ENCODE results near the gene NMNAT3.

- no peak for TF ChIP-seq CREB5 (CRISPR knock-in tag; IDR thresholded peaks at IDR 0.05; ENCODE audit: low read depth)
- no peak for TF ChIP-seq PPARA (CRISPR knock-in tag; IDR thresholded peaks at IDR 0.05; ENCODE audit: borderline replicate concordance)
- TF ChIP-seq PATZ1 (CRISPR knock-in tag; IDR thresholded peaks at IDR 0.05; ENCODE audit: borderline replicate concordance) = no peak
- TF ChIP-seq POU6F1 (CRISPR knock-in tag; IDR thresholded peaks at IDR 0.05; ENCODE audit: borderline replicate concordance, low read depth) = no peak
- TF ChIP-seq ZNF565 (CRISPR knock-in tag; conservative IDR thresholded peaks at IDR 0.05; ENCODE audit: low read depth) = no peak
- TF ChIP-seq ZFP3 (CRISPR knock-in tag; IDR thresholded peaks at IDR 0.05) = 0 out of 2 replicates have a peak, but pooled peaks have one; percentile 48
- no peak for TF ChIP-seq BACH2 (CRISPR knock-in tag; IDR thresholded peaks at IDR 0.05; ENCODE audit: borderline replicate concordance)
- TF ChIP-seq ZC3H10 (CRISPR knock-in tag; IDR thresholded peaks at IDR 0.05) = no peak
- TF ChIP-seq RARB (CRISPR knock-in tag; IDR thresholded peaks at IDR 0.05) = no peak
- TF ChIP-seq ZNF70 (CRISPR knock-in tag; IDR thresholded peaks at IDR 0.05) = no peak
Observed at GRCh38 chr3:139533781-139534454, 143.9 kb downstream of the NMNAT3 start.

Data from SK-N-SH treated with all-trans-retinoic acid at 6 μM for 48 hours (cell line).